ENCODE results near the gene HTRA1.

HTRA1 gene

GRCh38 chr10:122461367-122461728 is at the start of gene HTRA1:
TSS of gene HTRA1 (plus strand) at chr10:122461553. CDS start at chr10:122461653, 100 bp downstream.
- peak; percentile 14 to 64 for DNase-seq

- no peak for DNase-seq
Observed at GRCh38 chr10:122413327-122413726, 48.0 kb upstream of the HTRA1 start.

DNA sequence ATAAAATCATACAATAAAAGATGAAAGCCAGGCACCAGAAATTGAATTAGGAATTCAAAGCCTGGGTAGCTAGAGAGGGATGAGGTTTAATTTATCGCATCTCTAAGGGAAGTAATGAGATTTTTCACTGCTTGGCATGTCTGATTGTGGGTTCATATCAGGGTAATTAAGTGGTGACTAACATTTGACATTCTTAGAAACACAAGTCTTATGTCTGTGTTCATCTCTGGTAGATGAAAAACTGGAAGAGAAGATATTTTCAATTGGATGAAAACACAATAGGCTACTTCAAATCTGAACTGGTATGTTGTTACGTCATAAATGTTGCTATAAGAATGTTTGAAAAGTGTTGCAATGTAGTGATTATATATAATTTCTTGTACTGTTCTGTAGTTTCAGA is 43.7 kb upstream of the HTRA1 start:
- DNase-seq = no peak

DNA sequence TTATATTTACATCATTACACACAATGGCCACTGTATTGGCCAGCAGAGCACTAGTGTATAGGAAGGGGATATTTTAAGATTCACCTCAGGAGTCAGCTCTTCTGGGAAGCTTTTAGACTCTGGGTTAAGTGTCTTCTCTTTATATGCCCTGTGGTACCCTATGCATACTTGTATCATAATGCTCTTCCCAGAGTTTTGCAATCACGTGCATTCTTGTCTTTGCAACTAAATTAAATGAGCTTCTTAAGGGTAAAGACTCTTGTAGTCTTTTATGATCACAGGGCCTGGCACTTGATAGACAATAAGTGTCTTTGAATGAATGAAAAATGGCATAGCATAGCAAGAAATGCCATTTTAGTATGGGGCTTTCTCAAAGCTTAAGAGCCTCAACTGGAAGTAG is 42.3 kb upstream of the HTRA1 start:
- DNase-seq = no peak

GRCh38 chr10:122419876-122420623 is 41.3 kb upstream of the HTRA1 start:
- peak in 1 of 2 experiments; percentile 64 for DNase-seq

- no peak for DNase-seq
Observed at GRCh38 chr10:122420624-122421007, 40.7 kb upstream of the HTRA1 start.

GRCh38 chr10:122421054-122421625 is 40.2 kb upstream of the HTRA1 start:
- no peak for DNase-seq

- DNase-seq = no peak
Observed at GRCh38 chr10:122421742-122422141, 39.6 kb upstream of the HTRA1 start.

DNA sequence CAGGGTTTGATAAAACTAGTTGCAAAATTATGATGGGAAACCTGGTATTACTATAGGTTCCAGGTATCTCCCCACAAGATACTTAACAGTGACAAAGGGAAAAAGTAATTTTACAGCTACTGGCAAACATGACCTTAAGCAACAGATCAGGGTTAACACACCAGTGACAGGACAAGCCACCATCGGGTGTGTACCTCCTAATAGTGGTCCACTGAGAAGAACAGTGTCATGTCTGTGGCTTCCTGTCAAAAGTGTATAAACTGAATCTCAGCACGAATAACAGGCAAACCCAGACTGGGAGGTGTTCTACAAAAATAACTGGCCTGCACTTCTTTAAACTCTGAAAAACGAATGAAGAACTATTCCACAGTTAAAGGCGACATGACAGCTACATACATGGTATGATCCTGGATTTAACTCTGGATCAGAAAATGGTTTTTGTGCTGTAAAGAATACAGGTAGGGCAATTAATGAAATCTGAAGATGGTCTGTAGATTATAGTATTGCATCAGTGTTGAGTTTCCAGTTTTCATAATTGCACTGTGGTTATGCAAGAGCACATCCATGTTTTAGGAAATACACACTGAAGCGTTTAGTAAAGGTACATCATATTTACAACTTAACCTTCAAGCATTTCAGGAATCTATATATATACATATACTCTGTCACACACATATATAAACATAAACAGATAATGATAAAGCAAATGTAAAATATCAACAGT is 38.9 kb upstream of the HTRA1 start:
- DNase-seq = no peak

- DNase-seq = no peak
Observed at GRCh38 chr10:122424059-122424458, 37.3 kb upstream of the HTRA1 start.

DNA sequence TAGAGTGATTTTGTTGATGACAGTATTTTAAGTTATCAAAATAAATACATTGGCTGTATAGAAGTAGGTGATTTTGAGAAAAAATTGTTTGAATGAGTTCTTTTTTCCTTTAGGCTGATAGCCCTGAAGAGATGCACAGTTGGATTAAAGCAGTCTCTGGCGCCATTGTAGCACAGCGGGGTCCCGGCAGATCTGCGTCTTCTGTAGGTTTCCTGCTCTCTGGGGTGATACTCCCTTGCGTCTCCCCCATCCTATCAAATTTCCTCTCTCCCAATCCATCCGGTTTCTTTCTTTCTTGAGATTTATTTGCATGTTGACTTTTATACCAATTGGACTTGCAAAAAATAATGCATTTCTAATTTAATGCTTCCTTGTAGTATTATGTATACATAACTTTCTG is 34.5 kb upstream of the HTRA1 start:
- no peak for DNase-seq

- no peak for DNase-seq
Observed at GRCh38 chr10:122427280-122427679, 34.1 kb upstream of the HTRA1 start.

- peak in 1 of 2 experiments; percentile 53 for DNase-seq
Observed at GRCh38 chr10:122435212-122435827, 26.0 kb upstream of the HTRA1 start.

- no peak for DNase-seq
Observed at GRCh38 chr10:122441961-122442360, 19.4 kb upstream of the HTRA1 start.

- no peak for DNase-seq
Observed at GRCh38 chr10:122445469-122445868, 15.9 kb upstream of the HTRA1 start.

- no peak for DNase-seq
Observed at GRCh38 chr10:122445904-122446303, 15.4 kb upstream of the HTRA1 start.

DNA sequence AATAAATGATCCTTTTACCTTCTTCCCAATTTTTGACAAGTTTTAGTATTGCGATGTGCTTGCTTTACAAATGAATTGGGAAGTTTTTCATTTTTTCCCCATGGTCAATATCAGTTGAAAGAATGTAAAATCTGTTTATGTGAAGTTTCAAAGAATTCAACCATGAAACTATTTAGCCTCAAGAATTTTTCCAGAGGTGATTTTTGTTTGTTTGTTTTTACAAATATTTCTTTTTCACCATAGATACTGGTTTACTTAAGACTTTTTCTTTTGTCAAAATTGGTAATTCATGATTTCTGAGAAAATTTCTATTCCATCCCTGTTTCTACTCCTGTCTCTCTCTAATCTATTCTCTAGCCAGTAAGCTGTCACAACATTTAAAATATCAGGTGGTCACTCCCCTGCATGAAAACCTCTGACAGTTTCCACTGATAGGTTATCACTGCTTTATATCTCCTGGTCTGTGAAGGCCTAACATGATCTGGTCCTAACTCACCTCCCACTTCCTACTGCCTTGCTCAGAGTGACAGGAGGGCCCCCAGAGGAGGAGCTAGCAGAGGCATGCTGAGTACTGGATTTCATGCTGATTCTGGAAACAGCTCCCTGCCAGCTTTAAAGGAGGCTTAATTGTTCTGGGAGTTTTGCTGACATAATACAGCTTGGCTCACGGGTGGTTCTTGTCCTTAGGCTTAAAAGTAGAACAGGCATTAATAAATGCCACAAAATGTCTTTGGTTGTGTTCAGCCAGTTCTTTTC is 14.5 kb upstream of the HTRA1 start:
- DNase-seq = no peak

- no peak for DNase-seq
Observed at GRCh38 chr10:122448600-122448999, 12.8 kb upstream of the HTRA1 start.

DNA sequence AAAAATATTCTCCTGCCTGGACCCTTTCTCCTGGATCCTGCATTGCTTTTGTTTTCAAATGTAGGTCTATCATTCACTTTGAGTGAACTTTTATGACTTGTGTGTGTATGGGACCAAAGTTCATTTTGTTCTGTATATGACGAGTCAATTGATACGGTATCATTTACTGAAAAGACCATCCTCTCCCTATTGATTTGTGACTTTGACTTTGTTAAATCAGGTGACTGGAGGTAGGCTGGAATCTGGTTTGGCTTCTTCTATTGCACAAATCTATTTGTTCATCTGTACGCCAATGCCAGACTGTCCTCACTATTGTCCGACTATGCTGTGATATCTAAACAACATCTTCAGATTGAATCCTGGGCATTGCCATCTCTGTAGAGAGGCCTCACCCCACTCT is 12.2 kb upstream of the HTRA1 start:
- DNase-seq = no peak

GRCh38 chr10:122450353-122450990 is 10.9 kb upstream of the HTRA1 start:
- DNase-seq = no peak

DNA sequence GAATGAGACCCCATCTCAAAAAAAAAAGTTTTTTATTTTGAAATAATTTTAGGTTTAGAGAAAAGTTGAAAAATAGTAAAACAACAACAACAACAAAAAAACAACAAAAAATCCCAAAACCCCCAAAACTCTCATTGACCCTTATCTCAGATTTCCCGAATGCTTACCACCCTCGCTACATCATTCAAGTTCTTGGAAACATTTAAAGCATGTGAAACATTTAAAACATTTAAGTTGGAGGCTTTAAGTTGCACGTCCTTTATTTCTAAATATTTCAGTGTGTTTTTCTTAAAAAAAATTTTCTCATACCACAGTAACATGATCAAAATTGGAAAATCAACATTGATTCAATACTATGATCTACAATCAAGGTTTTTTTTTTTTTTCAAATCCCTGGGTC is 7.3 kb upstream of the HTRA1 start:
- DNase-seq = no peak

GRCh38 chr10:122454603-122455080 is 6.7 kb upstream of the HTRA1 start, which contains the start of gene ARMS2:
TSS of gene ARMS2 (plus strand) at chr10:122454653. CDS start at chr10:122454728, 75 bp downstream.
- no peak for DNase-seq

All from NCI-H446 (cell line).